ENCODE data around the gene PLIN4. TPM values are rescaled to one million over a fixed set of nuclear protein-coding genes. Genes with fewer than 3 reads are reported as not detected.
"Not testable (repeated sequence)": the region's sequence is repeated elsewhere in the genome, so short reads cannot be mapped to it uniquely, and the experiment has no call there.

Gene PLIN4
- polyA plus RNA-seq, 1 donor = 1.8 TPM

GRCh38 chr19:4537953-4538600, 19.8 kb upstream of the PLIN4 start:
- no CpG with 5 or more reads among the region's 27 CpGs for WGBS (ENCODE audit: insufficient coverage, low lambda C conversion rate)
- H3K27ac ChIP-seq (ENCODE audit: low read length) = no peak overlapping the region
- H3K4me1 ChIP-seq (ENCODE audit: control insufficient read depth, insufficient read depth, low read length) = peaks cover 8% of the 10 kb centered on the region
- peaks cover 12% of the 10 kb centered on the region for H3K9me3 ChIP-seq (ENCODE audit: control insufficient read depth, low read depth, low read length)
- H3K4me3 ChIP-seq (ENCODE audit: low read length) = no peak overlapping the region
- DNase-seq = no peak
- no peaks in the 10 kb centered on the region for H3K36me3 ChIP-seq (ENCODE audit: control insufficient read depth, insufficient read depth, low read length)
- peaks cover 13% of the 10 kb centered on the region for H3K27me3 ChIP-seq (ENCODE audit: control insufficient read depth, insufficient read depth, low read length)

- H3K9me3 ChIP-seq (ENCODE audit: control insufficient read depth, low read depth, low read length) = peaks cover 8% of the 10 kb centered on the region
- peaks cover 8% of the 10 kb centered on the region for H3K4me1 ChIP-seq (ENCODE audit: control insufficient read depth, insufficient read depth, low read length)
- no peak for DNase-seq
- peaks cover 13% of the 10 kb centered on the region for H3K27me3 ChIP-seq (ENCODE audit: control insufficient read depth, insufficient read depth, low read length)
- H3K27ac ChIP-seq (ENCODE audit: low read length) = no peak overlapping the region
- no peaks in the 10 kb centered on the region for H3K36me3 ChIP-seq (ENCODE audit: control insufficient read depth, insufficient read depth, low read length)
- no peak overlapping the region for H3K4me3 ChIP-seq (ENCODE audit: low read length)
- WGBS (ENCODE audit: insufficient coverage, low lambda C conversion rate) = no CpG with 5 or more reads among the region's 5 CpGs
Measured at GRCh38 chr19:4536798-4537197, 18.5 kb upstream of the PLIN4 start.

- Histone ChIP-seq H3K36me3 (ENCODE audit: control insufficient read depth, insufficient read depth, low read length) (no peaks in the 10 kb centered on the region), H3K27ac (ENCODE audit: low read length) (no peak within 1 kb of the TSS), H3K27me3 (ENCODE audit: control insufficient read depth, insufficient read depth, low read length) (peaks cover 13% of the 10 kb centered on the region), H3K9me3 (ENCODE audit: control insufficient read depth, low read depth, low read length) (peaks cover 4% of the 10 kb centered on the region), H3K4me3 (ENCODE audit: low read length) (no peak within 1 kb of the TSS), H3K4me1 (ENCODE audit: control insufficient read depth, insufficient read depth, low read length) (peaks cover 8% of the 10 kb centered on the region)
- peak; percentile 37 to 56 for DNase-seq
- WGBS (ENCODE audit: insufficient coverage, low lambda C conversion rate) = 60% methylated on average over 2 of the region's 49 CpGs
Measured at GRCh38 chr19:4534836-4535658, 16.8 kb upstream of the PLIN4 start, which contains the start of gene PLIN5. TSS of gene PLIN5 (minus strand) at chr19:4535224. CDS start at chr19:4534074, 1,150 bp downstream.

- Histone ChIP-seq H3K4me3 (ENCODE audit: low read length) (no peak overlapping the region), H3K9me3 (ENCODE audit: control insufficient read depth, low read depth, low read length) (peaks cover 4% of the 10 kb centered on the region), H3K4me1 (ENCODE audit: control insufficient read depth, insufficient read depth, low read length) (peaks cover 8% of the 10 kb centered on the region), H3K27me3 (ENCODE audit: control insufficient read depth, insufficient read depth, low read length) (peaks cover 13% of the 10 kb centered on the region), H3K27ac (ENCODE audit: low read length) (no peak overlapping the region), H3K36me3 (ENCODE audit: control insufficient read depth, insufficient read depth, low read length) (no peaks in the 10 kb centered on the region)
- 100% methylated on average over 1 of the region's 9 CpGs for WGBS (ENCODE audit: insufficient coverage, low lambda C conversion rate)
- DNase-seq = no peak
Measured at GRCh38 chr19:4533835-4534424, 15.6 kb upstream of the PLIN4 start.

- Histone ChIP-seq H3K9me3 (ENCODE audit: control insufficient read depth, low read depth, low read length) (peaks cover 4% of the 10 kb centered on the region), H3K4me3 (ENCODE audit: low read length) (no peak overlapping the region), H3K27ac (ENCODE audit: low read length) (no peak overlapping the region), H3K4me1 (ENCODE audit: control insufficient read depth, insufficient read depth, low read length) (peaks cover 8% of the 10 kb centered on the region), H3K27me3 (ENCODE audit: control insufficient read depth, insufficient read depth, low read length) (peaks cover 13% of the 10 kb centered on the region), H3K36me3 (ENCODE audit: control insufficient read depth, insufficient read depth, low read length) (no peaks in the 10 kb centered on the region)
- no peak for DNase-seq
- WGBS (ENCODE audit: insufficient coverage, low lambda C conversion rate) = no CpG with 5 or more reads among the region's 9 CpGs
Measured at GRCh38 chr19:4533334-4533733, 15.0 kb upstream of the PLIN4 start.

- H3K36me3 ChIP-seq (ENCODE audit: control insufficient read depth, insufficient read depth, low read length) = no peaks in the 10 kb centered on the region
- H3K27me3 ChIP-seq (ENCODE audit: control insufficient read depth, insufficient read depth, low read length) = peaks cover 13% of the 10 kb centered on the region
- H3K4me3 ChIP-seq (ENCODE audit: low read length) = no peak overlapping the region
- DNase-seq = no peak
- 50% methylated on average over 1 of the region's 28 CpGs for WGBS (ENCODE audit: insufficient coverage, low lambda C conversion rate)
- H3K4me1 ChIP-seq (ENCODE audit: control insufficient read depth, insufficient read depth, low read length) = peaks cover 8% of the 10 kb centered on the region
- H3K27ac ChIP-seq (ENCODE audit: low read length) = no peak overlapping the region
- peaks cover 4% of the 10 kb centered on the region for H3K9me3 ChIP-seq (ENCODE audit: control insufficient read depth, low read depth, low read length)
Measured at GRCh38 chr19:4531562-4532165, 13.4 kb upstream of the PLIN4 start.

GRCh38 chr19:4529924-4530522, 11.7 kb upstream of the PLIN4 start:
- no peak for DNase-seq
- WGBS (ENCODE audit: insufficient coverage, low lambda C conversion rate) = 57% methylated on average over 1 of the region's 14 CpGs
- H3K27ac ChIP-seq (ENCODE audit: low read length) = no peak overlapping the region
- no peaks in the 10 kb centered on the region for H3K4me1 ChIP-seq (ENCODE audit: control insufficient read depth, insufficient read depth, low read length)
- no peaks in the 10 kb centered on the region for H3K36me3 ChIP-seq (ENCODE audit: control insufficient read depth, insufficient read depth, low read length)
- H3K4me3 ChIP-seq (ENCODE audit: low read length) = no peak overlapping the region
- H3K9me3 ChIP-seq (ENCODE audit: control insufficient read depth, low read depth, low read length) = peaks cover 2% of the 10 kb centered on the region
- peaks cover 8% of the 10 kb centered on the region for H3K27me3 ChIP-seq (ENCODE audit: control insufficient read depth, insufficient read depth, low read length)

GRCh38 chr19:4528843-4529242, 10.6 kb upstream of the PLIN4 start:
- DNase-seq = no peak
- Histone ChIP-seq H3K27ac (ENCODE audit: low read length) (no peak overlapping the region), H3K9me3 (ENCODE audit: control insufficient read depth, low read depth, low read length) (no peaks in the 10 kb centered on the region), H3K4me1 (ENCODE audit: control insufficient read depth, insufficient read depth, low read length) (no peaks in the 10 kb centered on the region), H3K27me3 (ENCODE audit: control insufficient read depth, insufficient read depth, low read length) (no peaks in the 10 kb centered on the region), H3K36me3 (ENCODE audit: control insufficient read depth, insufficient read depth, low read length) (no peaks in the 10 kb centered on the region), H3K4me3 (ENCODE audit: low read length) (no peak overlapping the region)
- no CpG with 5 or more reads among the region's 15 CpGs for WGBS (ENCODE audit: insufficient coverage, low lambda C conversion rate)

GRCh38 chr19:4527377-4527776, 9.1 kb upstream of the PLIN4 start:
- H3K27me3 ChIP-seq (ENCODE audit: control insufficient read depth, insufficient read depth, low read length); H3K36me3 ChIP-seq (ENCODE audit: control insufficient read depth, insufficient read depth, low read length); H3K27ac ChIP-seq (ENCODE audit: low read length); DNase-seq; H3K4me3 ChIP-seq (ENCODE audit: low read length); H3K9me3 ChIP-seq (ENCODE audit: control insufficient read depth, low read depth, low read length); H3K4me1 ChIP-seq (ENCODE audit: control insufficient read depth, insufficient read depth, low read length): not testable (repeated sequence)
- 83% methylated on average over 2 of the region's 8 CpGs for WGBS (ENCODE audit: insufficient coverage, low lambda C conversion rate)

GRCh38 chr19:4525563-4526002, 7.3 kb upstream of the PLIN4 start:
- Histone ChIP-seq H3K36me3 (ENCODE audit: control insufficient read depth, insufficient read depth, low read length) (no peaks in the 10 kb centered on the region), H3K27ac (ENCODE audit: low read length) (no peak overlapping the region), H3K4me3 (ENCODE audit: low read length) (no peak overlapping the region), H3K9me3 (ENCODE audit: control insufficient read depth, low read depth, low read length) (no peaks in the 10 kb centered on the region), H3K4me1 (ENCODE audit: control insufficient read depth, insufficient read depth, low read length) (no peaks in the 10 kb centered on the region), H3K27me3 (ENCODE audit: control insufficient read depth, insufficient read depth, low read length) (no peaks in the 10 kb centered on the region)
- WGBS (ENCODE audit: insufficient coverage, low lambda C conversion rate) = 100% methylated on average over 1 of the region's 23 CpGs
- DNase-seq = no peak
